HG03159 (cell line): ENCODE results near the gene COX7A2L.

ENCODE experiments used
- ATAC-seq: cut with Tn5 transposase; IDR thresholded peaks from one replicate; pipeline ENCODE4 v1.9.1; 2021; ENCODE audit warnings: mild to moderate bottlenecking, moderate library complexity; ENCODE audit not compliant: unreplicated experiment

COX7A2L gene

GRCh38 chr2:42321452-42322064 lies 39.5 kb downstream of the COX7A2L start:
- no peak for ATAC-seq

DNA sequence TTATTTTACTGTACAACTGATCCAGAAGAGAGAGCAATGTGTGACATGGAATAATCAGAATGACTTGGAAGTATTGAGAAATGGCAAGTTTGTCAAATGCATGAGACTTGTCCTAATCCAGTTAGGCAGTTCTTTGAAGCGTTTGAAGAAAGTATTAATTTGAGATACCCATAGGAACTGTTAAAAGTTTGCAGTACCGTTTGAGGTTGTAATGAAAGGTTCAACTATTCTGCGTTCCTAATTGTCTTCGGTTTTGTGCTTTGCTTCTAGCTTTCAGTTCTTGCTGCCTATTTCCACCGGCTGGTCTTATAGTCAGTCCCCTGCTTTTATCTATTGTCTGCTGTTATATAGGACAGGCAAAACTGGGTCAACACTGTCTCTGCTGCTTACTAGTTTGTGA lies 41.8 kb downstream of the COX7A2L start:
- ATAC-seq: no peak

GRCh38 chr2:42317945-42318344 lies 43.1 kb downstream of the COX7A2L start:
- ATAC-seq: no peak

DNA sequence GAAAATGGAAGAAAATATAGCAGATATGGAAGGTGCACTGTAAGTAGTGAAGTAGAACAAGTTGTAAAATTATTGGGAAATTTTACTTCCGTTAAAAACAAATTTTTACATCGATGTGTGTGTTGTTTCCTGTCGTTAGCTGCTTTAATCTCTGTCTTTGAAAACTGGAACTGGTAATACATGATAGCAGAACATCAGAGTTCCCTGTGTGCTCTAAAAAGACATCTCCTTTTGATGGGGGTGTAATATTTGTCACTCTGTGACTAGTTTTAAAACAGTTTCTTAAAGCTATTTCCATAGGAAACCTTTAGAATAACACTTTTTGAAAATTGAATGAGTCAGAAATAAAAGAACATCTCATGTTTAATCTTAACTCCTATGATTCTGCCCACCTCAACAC lies 43.5 kb downstream of the COX7A2L start:
- ATAC-seq: no peak

DNA sequence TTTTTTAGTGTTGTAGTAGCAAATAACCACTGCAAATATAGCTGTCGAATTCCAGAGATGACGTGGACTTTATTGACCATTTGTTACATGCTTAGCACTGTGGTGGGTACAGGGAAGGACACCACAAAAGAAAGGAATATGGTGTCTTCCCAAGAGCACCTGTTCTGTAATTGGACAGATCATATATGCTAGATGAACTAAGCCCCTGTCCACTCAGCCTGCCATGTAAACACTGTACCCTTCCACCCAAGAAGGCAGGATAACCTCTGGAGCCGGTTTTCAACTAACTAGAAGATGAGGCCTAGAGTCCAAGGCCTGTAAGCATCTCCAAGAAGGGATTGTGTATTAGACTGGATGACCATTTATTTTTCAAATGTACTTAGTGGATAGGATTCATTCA lies 44.1 kb downstream of the COX7A2L start:
- no peak for ATAC-seq

GRCh38 chr2:42315844-42316470 lies 45.1 kb downstream of the COX7A2L start:
- no peak for ATAC-seq

DNA sequence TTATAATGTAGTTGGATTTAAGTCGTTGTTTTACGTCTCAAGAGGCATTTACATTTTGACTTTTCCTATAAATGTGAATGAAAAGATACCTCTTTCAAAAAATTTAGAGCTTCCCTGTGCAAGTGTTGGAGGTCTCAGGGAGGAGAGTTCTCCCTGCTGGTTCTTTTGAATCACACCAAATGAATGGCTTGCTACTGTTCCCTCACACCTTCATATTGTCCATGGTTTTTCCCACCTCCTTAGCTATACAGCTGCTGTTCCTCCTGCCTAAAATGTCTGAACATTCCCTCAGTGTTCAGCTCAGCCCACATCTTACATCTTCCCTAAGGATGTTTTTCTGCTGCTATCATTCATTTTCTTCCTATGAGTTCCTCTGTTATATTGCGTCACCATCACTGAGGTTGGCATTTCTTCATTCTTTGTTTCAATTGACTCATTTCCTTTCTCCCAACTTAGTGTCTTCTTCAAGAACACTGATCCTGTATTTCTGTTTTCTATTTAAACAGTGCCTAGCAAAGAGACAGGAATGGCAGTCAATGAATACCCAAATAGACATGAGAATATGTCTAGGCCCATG lies 46.0 kb downstream of the COX7A2L start:
- no peak for ATAC-seq

DNA sequence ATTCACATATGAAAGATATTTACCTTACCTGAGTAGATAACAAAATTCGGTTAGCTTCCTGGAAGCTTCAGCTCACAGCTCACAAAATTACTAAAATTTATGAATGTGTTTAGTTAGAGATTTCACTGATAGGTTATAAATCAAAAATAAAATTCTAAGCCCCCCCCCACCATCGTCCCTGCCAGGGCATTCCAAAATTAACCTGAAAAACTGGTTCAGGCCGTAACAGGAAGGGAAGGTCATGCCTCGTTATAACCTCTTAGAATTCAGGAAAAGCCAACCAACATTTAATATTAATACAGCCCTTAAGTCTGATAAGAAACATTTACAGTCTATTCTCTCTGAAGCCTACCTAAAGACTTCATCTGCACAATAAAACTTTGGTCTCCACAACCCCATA lies 48.9 kb downstream of the COX7A2L start:
- ATAC-seq: no peak

GRCh38 chr2:42310007-42310515 lies 51.0 kb downstream of the COX7A2L start:
- no peak for ATAC-seq

DNA sequence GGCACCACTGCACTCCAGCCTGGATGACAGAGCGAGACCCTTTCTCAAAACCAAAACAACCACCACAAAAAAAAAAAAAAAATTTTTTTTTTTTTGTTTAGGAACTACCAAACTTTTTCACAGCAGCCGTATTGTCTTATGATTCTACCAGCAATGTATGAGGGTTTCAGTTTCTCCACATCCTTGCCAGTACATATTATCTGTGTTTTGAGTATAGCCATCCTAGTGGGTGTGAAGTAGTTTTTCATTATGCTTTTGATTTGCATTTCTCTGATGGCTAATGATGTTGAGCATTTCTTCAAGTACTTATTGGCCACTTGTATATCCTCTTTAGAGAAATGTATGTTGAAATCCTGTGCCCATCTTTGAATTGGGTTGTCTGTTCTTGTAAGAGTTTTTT lies 51.7 kb downstream of the COX7A2L start:
- ATAC-seq: no peak

DNA sequence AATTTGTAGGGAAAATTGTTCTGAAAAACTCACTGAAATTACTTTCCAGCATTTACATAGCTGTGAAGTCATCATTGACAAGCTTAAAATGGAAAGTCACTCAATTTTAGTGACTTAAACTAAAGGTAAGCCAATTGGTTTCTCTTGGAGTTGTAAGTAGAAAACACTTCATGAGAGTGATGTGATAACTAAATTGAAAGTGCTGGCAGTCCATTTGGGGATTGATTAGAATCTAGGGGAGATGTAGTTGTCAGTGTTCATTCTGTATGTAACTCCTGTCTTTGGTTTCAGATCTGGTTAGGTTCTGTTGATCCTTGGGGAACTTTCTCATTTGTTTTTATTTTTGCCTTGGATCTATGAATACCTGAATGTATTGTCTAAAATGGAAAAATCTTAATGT lies 53.8 kb downstream of the COX7A2L start:
- no peak for ATAC-seq

DNA sequence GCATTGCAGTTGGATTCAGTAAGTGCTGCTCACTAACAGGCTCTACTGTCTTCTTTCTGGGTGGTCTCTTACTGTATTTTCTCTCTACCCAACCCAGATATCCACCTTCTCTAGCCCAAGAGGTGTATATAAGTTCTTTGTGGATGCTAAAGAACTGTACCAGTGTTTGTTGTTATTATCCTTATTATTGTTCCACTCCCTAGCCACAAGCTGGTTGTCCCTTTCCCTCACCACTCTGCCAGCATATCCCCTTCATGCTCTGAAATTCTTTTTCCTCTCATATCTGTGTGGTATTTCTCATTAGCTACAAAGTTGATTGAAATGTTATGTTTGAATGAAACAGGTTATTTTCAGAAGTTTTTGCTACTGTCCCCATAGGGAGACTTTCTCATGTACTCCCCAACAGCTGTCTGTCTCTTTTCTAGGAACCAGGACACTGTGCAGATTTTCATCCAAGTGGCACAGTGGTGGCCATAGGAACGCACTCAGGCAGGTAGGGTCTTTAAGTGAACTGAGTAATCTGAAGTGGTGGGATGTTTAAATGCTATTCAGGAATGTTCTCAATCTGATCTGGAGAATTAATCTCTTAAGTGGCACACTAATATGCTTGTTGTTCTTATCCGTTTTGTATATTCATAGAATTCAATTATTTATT lies 56.8 kb downstream of the COX7A2L start:
- ATAC-seq: no peak

GRCh38 chr2:42303252-42303651 lies 57.8 kb downstream of the COX7A2L start:
- no peak for ATAC-seq

- no peak for ATAC-seq
Observed at GRCh38 chr2:42300527-42300926, 60.5 kb downstream of the COX7A2L start.
